ENCODE data around the gene ABCC2.

- no peak for TF ChIP-seq EZH2 (IDR thresholded peaks at IDR 0.05; ENCODE audit: insufficient read depth, poor library complexity, severe bottlenecking)
- no peak for TF ChIP-seq EZH2phosphoT487 (IDR thresholded peaks at IDR 0.05; ENCODE audit: insufficient read depth, low read depth)
Observed at GRCh38 chr10:99777918-99778714, 4.3 kb upstream of the ABCC2 start.
